Heart left ventricle (tissue), 13 donors: ENCODE results near the gene NOL12.

Experiments
- POLR2A ChIP-seq, 2 donors: fragments of 450-650 bp; IDR thresholded peaks; one replicate each; pipeline ENCODE4 v1.6.1; 2017; ENCODE audit warnings: antibody characterized with exemption in 2 of 2, mild to moderate bottlenecking in 2 of 2, moderate library complexity in 2 of 2
- TF ChIP-seq, protein P1 (sequence below), 12 donors: fragments of 200-600 bp; sonication (generic) in 4 of 12; IDR thresholded peaks; one replicate each; pipeline versions ENCODE4 v1.5.0 to v1.8.0; 2018 to 2022; ENCODE audit warnings: antibody characterized with exemption in 12 of 12, mild to moderate bottlenecking in 5 of 12
- donor health status: ischemic (EF 13 %, LVEDD 7.1; RV severe dilation, severe dysfunction).
- donor health status: DM: no; HTN: yes; CAD: no.
- donor health status: DM: no; HTN: no; CAD: no.
- donor health status: ischemic (EF 25% LVEDD 6.9; RV normal size, moderate dysfunction).
- donor health status: ischemic (EF 25% LVEDD 5.7; RV mildly dilated, moderate dysfunction).
- donor health status: ischemic (EF 35%, LVEDD 5.7; RV mildly dilated, moderate dysfunction).
- donor health status: nonischemic (EF 11% LVEDD 7.7; RV severe dilation, severe dysfunction).
- donor health status: DM: yes; HTN: yes; CAD: no.
- donor health status: PGD.
- donor health status: ischemic (EF 29% LVEDD 5.4; RV normal size, mild dysfunction).
- donor health status: nonischemic (EF 23%, LVEDD 6.1; RV moderate dilation, normal function).

- TF ChIP-seq, protein P1, sequence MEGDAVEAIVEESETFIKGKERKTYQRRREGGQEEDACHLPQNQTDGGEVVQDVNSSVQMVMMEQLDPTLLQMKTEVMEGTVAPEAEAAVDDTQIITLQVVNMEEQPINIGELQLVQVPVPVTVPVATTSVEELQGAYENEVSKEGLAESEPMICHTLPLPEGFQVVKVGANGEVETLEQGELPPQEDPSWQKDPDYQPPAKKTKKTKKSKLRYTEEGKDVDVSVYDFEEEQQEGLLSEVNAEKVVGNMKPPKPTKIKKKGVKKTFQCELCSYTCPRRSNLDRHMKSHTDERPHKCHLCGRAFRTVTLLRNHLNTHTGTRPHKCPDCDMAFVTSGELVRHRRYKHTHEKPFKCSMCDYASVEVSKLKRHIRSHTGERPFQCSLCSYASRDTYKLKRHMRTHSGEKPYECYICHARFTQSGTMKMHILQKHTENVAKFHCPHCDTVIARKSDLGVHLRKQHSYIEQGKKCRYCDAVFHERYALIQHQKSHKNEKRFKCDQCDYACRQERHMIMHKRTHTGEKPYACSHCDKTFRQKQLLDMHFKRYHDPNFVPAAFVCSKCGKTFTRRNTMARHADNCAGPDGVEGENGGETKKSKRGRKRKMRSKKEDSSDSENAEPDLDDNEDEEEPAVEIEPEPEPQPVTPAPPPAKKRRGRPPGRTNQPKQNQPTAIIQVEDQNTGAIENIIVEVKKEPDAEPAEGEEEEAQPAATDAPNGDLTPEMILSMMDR (IDR thresholded peaks at IDR 0.05): no peak
- TF ChIP-seq POLR2A (IDR thresholded peaks at IDR 0.05): no peak
Measured at GRCh38 chr22:37734402-37734700, 48.2 kb downstream of the NOL12 start.
